GM19372 (cell line): ENCODE results near the gene LGI4.
"Not testable (repeated sequence)": the region's sequence is repeated elsewhere in the genome, so short reads cannot be mapped to it uniquely, and the experiment has no call there.

Experiments
- ATAC-seq: cut with Tn5 transposase; IDR thresholded peaks from one replicate; pipeline ENCODE4 v1.9.1; 2021; ENCODE audit warnings: mild to moderate bottlenecking, low read depth, moderate library complexity; ENCODE audit not compliant: unreplicated experiment

LGI4 gene

DNA sequence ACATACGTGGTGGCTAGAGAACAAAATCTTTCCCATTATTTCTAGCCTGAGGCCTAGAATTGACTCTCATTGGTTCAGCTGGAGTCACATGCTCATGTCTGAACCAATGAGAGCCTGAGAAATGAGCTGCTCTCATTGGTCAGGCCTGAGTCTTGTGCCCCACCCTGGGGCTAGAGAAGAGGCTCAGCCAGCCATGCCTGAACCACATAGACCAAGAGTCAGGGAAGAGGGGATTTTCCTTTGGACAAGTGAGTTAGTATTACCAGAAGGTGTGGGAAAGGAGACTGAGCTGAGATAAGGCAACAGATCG lies 26.5 kb upstream of the LGI4 start:
- ATAC-seq = no peak

DNA sequence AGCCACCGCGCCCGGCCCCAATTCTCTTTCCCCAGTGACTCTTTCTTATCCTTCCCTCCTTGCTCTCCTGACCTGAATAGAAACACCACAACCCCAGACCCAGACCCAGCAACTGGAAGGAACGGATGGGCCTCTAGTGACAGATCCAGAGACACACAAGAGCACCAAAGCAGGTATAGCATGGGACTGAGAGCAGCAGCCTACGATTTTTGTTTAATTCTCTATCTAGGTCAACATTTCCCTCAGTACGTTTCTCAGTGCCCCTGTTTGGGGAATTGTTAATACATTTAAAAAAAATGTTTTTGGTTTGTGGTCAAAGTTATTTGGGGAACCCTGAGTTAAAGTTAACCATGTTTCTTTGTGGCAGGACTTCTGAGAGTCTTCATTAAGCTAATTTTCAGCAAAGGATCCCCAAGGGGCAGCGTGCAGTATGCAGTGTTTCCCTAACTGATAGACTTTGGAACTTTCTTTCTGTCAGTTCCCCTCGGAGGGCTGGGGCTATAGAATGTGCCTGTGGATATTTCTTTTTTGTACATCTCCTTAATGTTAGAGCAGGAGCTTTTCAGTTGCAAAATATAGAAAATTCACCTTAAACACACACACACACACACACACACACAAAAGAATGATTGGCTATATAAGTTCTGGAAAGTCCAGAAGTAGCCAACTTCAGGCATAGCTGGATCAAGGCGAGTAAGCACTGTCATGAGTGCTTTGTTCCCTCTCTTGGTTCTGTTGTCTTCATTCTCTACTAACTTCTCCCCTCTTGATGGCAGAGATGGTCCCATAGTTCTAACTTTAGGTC lies 26.0 kb upstream of the LGI4 start:
- no peak for ATAC-seq

DNA sequence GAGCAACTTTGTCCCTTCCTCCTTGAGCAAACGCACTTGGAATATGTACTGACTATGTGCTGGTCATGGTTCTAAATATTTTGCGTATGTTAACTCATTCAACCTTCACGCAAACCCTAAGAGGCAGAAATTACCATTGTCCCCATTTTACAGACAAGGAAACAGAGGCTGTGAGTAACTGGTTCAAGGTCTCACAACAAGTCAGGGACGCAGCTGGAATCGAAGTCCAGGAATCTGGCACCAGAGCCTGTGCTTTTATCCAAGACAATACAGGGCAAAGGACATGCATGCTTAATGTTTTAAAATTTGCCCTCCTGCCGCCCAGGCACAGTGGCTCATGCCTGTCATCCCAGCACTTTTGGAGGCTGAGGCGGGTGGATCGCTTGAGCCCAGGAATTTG lies 24.7 kb upstream of the LGI4 start:
- ATAC-seq = no peak

- no peak for ATAC-seq
Measured at GRCh38 chr19:35157431-35157830, 22.6 kb upstream of the LGI4 start.

DNA sequence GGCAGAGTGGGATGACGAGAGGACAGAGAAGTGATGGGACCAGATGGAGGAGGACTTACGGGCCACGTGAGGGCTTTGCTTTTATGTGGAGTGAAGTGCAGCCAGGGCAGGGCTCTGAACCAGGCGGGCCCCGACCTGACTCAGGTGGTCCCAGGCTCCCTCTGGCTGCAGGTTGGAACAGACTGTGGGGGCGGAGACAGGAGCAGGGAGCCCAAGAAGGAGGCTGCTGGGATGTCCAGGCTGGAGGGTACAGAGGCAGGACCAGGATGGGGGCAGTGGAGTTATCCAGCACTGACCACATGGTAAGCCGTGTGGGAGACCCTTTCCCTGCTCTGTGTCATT lies 21.8 kb upstream of the LGI4 start:
- no peak for ATAC-seq

GRCh38 chr19:35155981-35156672 lies 21.3 kb upstream of the LGI4 start:
- no peak for ATAC-seq

DNA sequence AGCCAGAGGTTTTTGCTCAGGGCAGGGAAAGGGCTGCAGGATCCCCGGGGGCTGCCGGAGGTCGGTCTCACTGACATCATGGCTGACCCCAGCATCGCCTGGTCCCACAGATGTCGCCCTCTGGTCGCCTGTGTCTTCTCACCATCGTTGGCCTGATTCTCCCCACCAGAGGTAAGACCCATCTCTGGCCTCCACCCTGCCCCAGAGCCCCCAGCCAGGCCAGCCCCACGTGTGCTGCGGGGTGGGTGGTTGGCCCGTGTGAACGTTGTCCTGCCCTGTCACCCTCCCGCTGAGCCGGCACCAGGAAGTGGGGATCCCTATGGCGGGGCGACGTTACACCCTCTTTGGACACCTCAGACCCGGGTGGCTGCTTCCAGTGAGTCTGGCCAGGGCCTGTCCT lies 20.6 kb upstream of the LGI4 start:
- ATAC-seq = no peak

DNA sequence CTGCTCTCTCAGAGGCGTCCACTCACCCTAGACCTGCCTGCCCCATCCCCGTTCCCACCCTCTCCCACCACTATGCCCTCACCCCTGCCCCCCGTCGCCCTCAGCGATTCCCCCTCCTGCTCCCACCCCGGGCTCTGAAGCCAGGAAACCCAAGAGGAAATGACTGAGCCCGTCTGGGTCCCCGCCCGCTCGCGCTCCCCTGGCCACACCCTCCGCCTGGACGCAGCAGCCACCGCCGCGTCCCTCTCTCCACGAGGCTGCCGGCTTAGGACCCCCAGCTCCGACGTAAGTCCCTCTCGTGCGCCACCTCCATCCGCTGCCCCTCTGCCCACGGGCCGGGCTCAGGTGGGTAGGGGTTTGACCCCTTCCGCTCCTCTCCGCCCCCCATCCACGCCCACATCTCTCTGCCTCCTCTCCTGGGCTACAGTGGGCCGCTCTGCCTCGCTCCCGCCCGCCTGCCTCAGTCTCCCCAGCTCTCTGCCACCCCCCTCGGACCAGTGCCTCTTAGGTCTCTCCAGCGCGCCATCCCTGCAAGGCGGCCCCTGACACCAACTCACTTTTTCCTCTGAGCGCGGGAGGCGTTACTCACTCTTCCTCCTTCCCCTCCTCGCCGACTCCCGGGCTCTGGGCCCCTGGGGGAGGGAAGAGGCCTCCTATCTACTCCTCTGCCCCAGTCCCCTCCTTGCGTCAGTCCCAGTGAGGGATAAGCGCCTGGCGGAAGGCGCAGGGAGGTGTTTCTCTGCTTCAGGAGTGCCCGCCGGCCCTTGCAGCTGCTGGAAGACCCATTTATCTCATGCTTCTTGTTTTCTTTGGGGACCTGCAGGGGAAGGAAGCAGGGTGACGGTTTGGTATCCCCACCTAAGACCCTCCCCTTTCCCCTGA lies 19.9 kb upstream of the LGI4 start, which contains the start of gene FXYD5:
Gene FXYD5, plus strand, starts transcription at position 211 of the 882 bp plus-strand sequence. CDS start 816 bp downstream, outside the sequence.
- no peak for ATAC-seq

DNA sequence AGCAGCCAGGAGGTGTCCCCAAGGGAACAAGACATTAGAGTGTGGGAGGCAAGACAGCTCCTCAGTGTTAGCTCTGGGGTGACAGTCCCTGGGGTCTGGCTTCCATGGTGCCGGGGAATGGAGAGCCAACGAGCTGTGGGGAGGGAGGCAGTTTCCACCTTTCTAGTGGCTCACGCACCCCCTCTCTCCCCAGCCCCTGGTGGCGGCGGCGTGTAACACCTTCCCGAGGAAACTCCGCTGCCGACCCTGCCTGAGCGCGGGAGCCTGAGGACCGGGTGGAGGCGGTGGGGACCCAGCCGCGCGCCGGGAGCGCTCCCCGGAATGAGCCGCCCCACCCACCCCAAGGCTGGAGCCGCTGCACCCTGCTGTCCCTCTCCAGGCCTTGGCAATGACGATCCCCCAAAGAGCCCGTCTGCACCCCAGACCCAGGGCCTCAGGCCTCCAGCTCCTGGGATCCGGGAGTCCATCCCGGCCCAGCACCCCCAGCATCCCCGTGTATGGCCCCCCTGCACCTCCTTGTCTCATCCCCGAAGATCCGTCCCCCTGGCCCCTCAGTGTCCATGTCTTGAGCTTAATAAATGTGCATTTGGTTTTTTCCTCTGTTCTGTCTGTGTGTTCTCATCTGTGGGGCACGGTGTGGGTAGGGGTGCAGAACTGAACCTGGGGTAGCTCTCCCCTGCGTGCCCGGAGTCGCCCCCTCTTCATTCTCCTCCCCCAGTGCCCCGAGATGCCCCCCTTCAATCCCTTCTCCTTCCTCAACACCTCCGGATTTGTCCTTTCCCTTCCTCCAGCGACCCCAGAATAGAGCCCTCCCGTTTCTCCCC lies 19.1 kb upstream of the LGI4 start:
- ATAC-seq = no peak

GRCh38 chr19:35153129-35153522 lies 18.3 kb upstream of the LGI4 start:
- ATAC-seq = not testable (repeated sequence)

GRCh38 chr19:35151273-35152065 lies 16.6 kb upstream of the LGI4 start:
- no peak for ATAC-seq

- ATAC-seq = no peak
Measured at GRCh38 chr19:35150445-35150844, 15.6 kb upstream of the LGI4 start.

- ATAC-seq = no peak
Measured at GRCh38 chr19:35149463-35149862, 14.6 kb upstream of the LGI4 start.

DNA sequence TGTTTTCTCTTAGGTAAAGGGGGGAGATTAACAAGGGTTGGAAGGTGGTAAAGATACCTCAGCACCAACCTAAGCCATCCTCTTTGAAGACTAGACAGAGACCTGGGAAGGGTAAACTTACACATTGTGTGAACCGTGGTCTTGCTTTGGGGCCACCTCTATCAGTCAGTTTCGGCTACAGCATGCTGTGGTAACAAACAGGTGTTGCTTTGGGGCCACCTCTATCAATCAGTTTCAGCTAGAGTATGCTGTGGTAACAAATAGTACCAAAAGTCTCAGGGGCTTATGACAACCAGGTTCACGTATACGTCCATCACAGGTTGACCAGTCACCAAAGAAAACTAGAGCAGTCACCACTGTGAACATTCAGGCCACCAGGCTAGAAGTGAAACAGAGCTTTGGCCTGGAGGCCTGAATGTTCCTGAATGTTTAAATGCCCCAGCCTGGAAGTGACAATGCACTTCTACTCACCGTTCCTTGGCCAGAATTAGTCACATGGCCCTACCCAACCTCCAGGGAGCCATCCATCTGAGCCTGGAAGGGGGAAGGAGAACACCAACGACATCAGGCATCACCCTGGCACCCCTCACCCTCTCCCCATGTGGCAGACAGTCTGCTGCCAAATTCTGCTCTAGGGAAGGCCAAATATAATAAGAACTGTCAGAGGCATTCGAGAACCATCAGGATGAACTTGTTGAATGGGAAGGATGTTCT lies 12.0 kb upstream of the LGI4 start:
- ATAC-seq = no peak

- no peak for ATAC-seq
Measured at GRCh38 chr19:35144600-35145436, 10.0 kb upstream of the LGI4 start.

DNA sequence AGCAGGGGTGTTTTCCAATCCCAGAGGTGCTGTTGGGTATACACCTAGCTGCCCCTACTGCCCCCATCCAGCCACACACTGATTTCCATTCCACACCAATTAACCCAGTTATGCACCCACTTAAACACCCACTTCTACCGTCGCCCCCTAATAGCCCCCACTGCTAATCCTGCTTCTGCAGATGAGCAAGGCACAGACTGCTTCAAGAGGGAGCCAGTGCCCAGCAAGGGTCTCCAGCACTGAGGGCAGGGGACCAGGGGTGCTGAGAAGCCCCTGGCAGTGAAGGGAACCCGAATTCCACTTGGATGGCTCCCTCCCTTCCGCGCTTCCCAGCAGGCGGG lies 9.4 kb upstream of the LGI4 start:
- ATAC-seq = no peak

DNA sequence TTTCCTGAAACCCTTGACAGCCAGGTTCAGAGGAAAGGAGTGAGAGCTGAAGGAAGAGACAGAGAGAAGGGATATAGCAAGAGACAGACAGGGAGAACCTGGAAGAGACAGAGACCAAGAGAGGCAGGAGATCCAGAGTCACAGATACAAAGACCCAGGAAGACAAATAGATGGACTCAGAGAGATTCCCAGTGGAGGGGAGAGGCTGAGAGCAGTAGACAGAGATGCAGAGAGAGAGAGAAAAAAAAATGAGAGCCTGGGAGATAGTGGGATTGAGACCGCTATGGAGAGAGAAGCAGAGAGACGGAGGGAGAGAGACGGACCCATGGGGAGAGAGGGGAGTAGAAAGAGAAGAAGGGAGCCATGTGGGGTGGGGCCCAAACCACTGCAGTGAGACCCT lies 9.0 kb upstream of the LGI4 start:
- ATAC-seq = no peak

- ATAC-seq = no peak
Measured at GRCh38 chr19:35143231-35143715, 8.4 kb upstream of the LGI4 start, which contains the start of gene FXYD7. FXYD7 (plus strand) TSS chr19:35143255; CDS start chr19:35143334, 79 bp downstream.
